NT2/D1 (cell line): Measurements from ENCODE around the gene GLI1.
"Not testable (repeated sequence)": the region's sequence is repeated elsewhere in the genome, so short reads cannot be mapped to it uniquely, and the experiment has no call there.

ENCODE experiments used
- DNase-seq: peaks from one replicate; pipeline ENCODE4 v3.0.0-alpha.2; 2011; ENCODE audit warnings: low read depth, low spot score
- H3K27me3 ChIP-seq: 2 replicates; pipeline ENCODE4 v1.6.0; 2011; ENCODE audit warnings: mild to moderate bottlenecking; ENCODE audit not compliant: insufficient read length, insufficient read depth
- H3K36me3 ChIP-seq: 2 replicates; pipeline ENCODE4 v1.6.1; 2011; ENCODE audit warnings: mild to moderate bottlenecking, low read length, mixed read lengths; ENCODE audit not compliant: insufficient read depth, insufficient read length
- H3K4me1 ChIP-seq: 2 replicates; pipeline ENCODE4 v1.5.1; 2011; ENCODE audit not compliant: insufficient read depth, insufficient read length
- H3K4me3 ChIP-seq: 2 replicates; pipeline ENCODE4 v1.5.1; 2011; ENCODE audit warnings: low read depth; ENCODE audit not compliant: insufficient read length
- H3K9ac ChIP-seq: 2 replicates; pipeline ENCODE4 v1.6.0; 2011; ENCODE audit warnings: low read depth; ENCODE audit not compliant: insufficient read length
- H3K9me3 ChIP-seq: 2 replicates; pipeline ENCODE4 v1.5.1; 2011; ENCODE audit warnings: mild to moderate bottlenecking, low read length; ENCODE audit not compliant: insufficient read depth
- SUZ12 ChIP-seq: IDR thresholded peaks from 2 replicates; pipeline ENCODE4 v1.6.1; 2011; ENCODE audit not compliant: insufficient read length, insufficient read depth; ENCODE audit errors: extremely low read depth
- YY1 ChIP-seq: IDR thresholded peaks from 2 replicates; pipeline ENCODE4 v1.6.1; 2011; ENCODE audit not compliant: insufficient read length, insufficient read depth
- ZNF274 ChIP-seq: IDR thresholded peaks from 2 replicates; pipeline ENCODE4 v1.6.1; 2011; ENCODE audit warnings: mild to moderate bottlenecking, low read depth, low read length

GLI1 gene

DNA sequence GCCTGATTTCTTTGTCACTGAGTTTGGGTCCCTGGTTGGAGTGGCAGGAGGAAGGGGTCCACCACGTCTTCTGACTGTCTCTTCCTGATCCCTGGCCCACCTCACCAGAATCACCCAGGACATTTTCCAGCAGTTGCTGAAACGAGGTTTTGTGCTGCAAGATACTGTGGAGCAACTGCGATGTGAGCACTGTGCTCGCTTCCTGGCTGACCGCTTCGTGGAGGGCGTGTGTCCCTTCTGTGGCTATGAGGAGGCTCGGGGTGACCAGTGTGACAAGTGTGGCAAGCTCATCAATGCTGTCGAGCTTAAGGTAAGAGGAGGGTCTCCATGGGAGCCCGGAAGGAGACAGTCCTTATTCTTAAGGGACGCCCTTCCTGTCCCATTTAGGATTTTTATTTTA lies 40.6 kb downstream of the GLI1 start:
- DNase-seq: no peak
- TF ChIP-seq YY1: no peak
- no peak for TF ChIP-seq SUZ12
- TF ChIP-seq ZNF274: no peak
- no peak overlapping the region for H3K4me3 ChIP-seq
- no peak overlapping the region for H3K9ac ChIP-seq
- H3K4me1 ChIP-seq: no peaks in the 10 kb centered on the region
- peaks cover 88% of the 10 kb centered on the region for H3K36me3 ChIP-seq
- H3K27me3 ChIP-seq: no peaks in the 10 kb centered on the region
- peaks cover 5% of the 10 kb centered on the region; the same call in 1 of the 2 replicates for H3K9me3 ChIP-seq

- H3K4me3 ChIP-seq, H3K27me3 ChIP-seq, DNase-seq, H3K4me1 ChIP-seq, H3K9ac ChIP-seq: not testable (repeated sequence)
- peaks cover 83% of the 10 kb centered on the region for H3K36me3 ChIP-seq
- peaks cover 20% of the 10 kb centered on the region for H3K9me3 ChIP-seq
These were observed 42.9 kb downstream of the GLI1 start for GRCh38 chr12:57502311-57502969.

DNA sequence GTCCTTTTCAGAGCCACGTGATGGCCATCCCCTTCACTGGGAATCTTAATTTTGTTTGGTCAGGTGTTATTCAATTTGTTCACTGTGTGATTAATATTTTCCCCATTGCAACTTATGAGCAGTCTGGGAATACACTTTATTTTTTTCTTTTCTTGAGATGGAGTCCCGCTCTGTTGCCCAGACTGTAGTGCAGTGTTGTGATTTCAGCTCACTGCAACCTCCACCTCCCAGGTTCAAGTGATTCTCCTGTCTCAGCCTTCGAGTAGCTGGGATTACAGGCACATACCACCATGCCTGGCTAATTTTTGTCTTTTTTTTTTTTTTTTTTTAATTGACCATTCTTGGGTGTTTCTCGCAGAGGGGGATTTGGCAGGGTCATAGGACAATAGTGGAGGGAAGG lies 47.0 kb downstream of the GLI1 start:
- not testable (repeated sequence) for H3K4me1 ChIP-seq, H3K9ac ChIP-seq, DNase-seq, H3K27me3 ChIP-seq, H3K4me3 ChIP-seq
- Histone ChIP-seq H3K9me3 (peaks cover 20% of the 10 kb centered on the region), H3K36me3 (peaks cover 80% of the 10 kb centered on the region)

DNA sequence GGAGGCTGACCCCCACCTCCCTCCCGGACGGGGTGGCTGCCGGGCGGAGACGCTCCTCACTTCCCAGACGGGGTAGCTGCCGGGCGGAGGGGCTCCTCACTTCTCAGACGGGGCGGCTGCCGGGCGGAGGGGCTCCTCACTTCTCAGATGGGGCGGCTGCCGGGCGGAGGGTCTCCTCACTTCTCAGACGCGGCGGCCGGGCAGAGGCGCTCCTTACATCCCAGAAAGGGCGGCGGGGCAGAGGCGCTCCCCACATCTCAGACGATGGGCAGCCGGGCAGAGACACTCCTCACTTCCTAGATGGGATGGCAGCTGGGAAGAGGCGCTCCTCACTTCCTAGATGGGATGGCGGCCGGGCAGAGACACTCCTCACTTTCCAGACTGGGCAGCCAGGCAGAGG lies 48.2 kb downstream of the GLI1 start:
- DNase-seq, H3K4me3 ChIP-seq, H3K9ac ChIP-seq, H3K27me3 ChIP-seq, H3K4me1 ChIP-seq: not testable (repeated sequence)
- Histone ChIP-seq H3K9me3 (peaks cover 20% of the 10 kb centered on the region), H3K36me3 (peaks cover 83% of the 10 kb centered on the region)

- Histone ChIP-seq H3K9ac (no peak overlapping the region), H3K4me1 (no peaks in the 10 kb centered on the region), H3K4me3 (no peak overlapping the region), H3K36me3 (peaks cover 79% of the 10 kb centered on the region), H3K27me3 (no peaks in the 10 kb centered on the region), H3K9me3 (peaks cover 5% of the 10 kb centered on the region)
- TF ChIP-seq SUZ12 (no peak), YY1 (no peak), ZNF274 (no peak)
- DNase-seq: no peak
These were observed 51.6 kb downstream of the GLI1 start for GRCh38 chr12:57511161-57511560.

DNA sequence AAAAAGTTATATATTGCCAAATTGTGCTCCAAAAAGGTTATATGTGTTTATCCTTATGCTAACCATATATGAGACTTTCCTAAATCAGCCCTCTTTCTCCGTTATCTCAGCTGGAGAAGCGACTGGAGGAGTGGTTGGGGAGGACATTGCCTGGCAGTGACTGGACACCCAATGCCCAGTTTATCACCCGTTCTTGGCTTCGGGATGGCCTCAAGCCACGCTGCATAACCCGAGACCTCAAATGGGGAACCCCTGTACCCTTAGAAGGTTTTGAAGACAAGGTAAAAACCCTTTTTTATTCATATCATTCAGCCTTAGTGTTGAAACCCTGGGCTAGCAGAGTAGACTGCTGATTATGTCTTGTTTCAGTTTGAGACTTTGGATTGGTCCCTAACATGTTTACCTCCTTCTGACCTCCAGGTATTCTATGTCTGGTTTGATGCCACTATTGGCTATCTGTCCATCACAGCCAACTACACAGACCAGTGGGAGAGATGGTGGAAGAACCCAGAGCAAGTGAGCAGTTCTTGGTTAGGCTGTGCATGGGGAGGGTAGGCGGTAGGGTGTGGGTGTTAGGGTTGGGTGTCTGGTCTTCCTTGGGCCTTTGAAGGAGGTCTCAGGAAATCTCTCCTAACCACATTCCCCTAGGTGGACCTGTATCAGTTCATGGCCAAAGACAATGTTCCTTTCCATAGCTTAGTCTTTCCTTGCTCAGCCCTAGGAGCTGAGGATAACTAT lies 52.2 kb downstream of the GLI1 start:
- Histone ChIP-seq H3K9me3 (no peaks in the 10 kb centered on the region), H3K4me3 (no peak overlapping the region), H3K27me3 (no peaks in the 10 kb centered on the region), H3K36me3 (peaks cover 80% of the 10 kb centered on the region), H3K4me1 (no peaks in the 10 kb centered on the region), H3K9ac (no peak overlapping the region)
- TF ChIP-seq ZNF274: no peak
- TF ChIP-seq YY1: no peak
- TF ChIP-seq SUZ12: no peak
- DNase-seq: no peak

- H3K4me1 ChIP-seq: no peaks in the 10 kb centered on the region
- DNase-seq: no peak
- peaks cover 89% of the 10 kb centered on the region for H3K36me3 ChIP-seq
- H3K9me3 ChIP-seq: no peaks in the 10 kb centered on the region
- no peak overlapping the region for H3K9ac ChIP-seq
- H3K4me3 ChIP-seq: no peak overlapping the region
- H3K27me3 ChIP-seq: no peaks in the 10 kb centered on the region
- no peak for TF ChIP-seq YY1
- TF ChIP-seq SUZ12: no peak
- TF ChIP-seq ZNF274: no peak
These were observed 53.1 kb downstream of the GLI1 start for GRCh38 chr12:57512665-57513064.
